Activated CD8-positive, alpha-beta T cell treated with anti-CD3 and anti-CD28 coated beads for 36 hours (primary cell): ENCODE data around the gene C22orf39. TPM values are rescaled to one million over a fixed set of nuclear protein-coding genes. Genes with fewer than 3 reads are reported as not detected.

Experiments used
- ATAC-seq: fragments of 200-7000 bp; cut with Tn5 transposase; one replicate; pipeline ENCODE4 v1.10.0; 2021; ENCODE audit warnings: mild to moderate bottlenecking, moderate library complexity
- CTCF ChIA-PET: fragments of 350-600 bp; sonication (Branson Sonifier 250); formaldehyde crosslinking; loops from one replicate; lab custom pipeline; 2021; ENCODE audit warnings: antibody characterized with exemption; lab: Charles Lee
- POLR2A ChIA-PET: fragments of 350-600 bp; sonication (Branson Sonifier 250); formaldehyde crosslinking; loops from one replicate; lab custom pipeline; 2021; ENCODE audit warnings: antibody characterized with exemption; lab: Charles Lee
- DNase-seq: peaks from one replicate; pipeline ENCODE4 v3.0.0-alpha.2; 2020
- H3K27ac Mint-ChIP-seq: one replicate; pipeline ENCODE4 v1.8.0; 2021; ENCODE audit warnings: mild to moderate bottlenecking, mixed read lengths
- H3K27me3 Mint-ChIP-seq: one replicate; pipeline ENCODE4 v1.8.0; 2021; ENCODE audit warnings: mixed read lengths
- H3K36me3 Mint-ChIP-seq: one replicate; pipeline ENCODE4 v1.8.0; 2021; ENCODE audit warnings: low read depth, mixed read lengths
- H3K4me1 Mint-ChIP-seq: one replicate; pipeline ENCODE4 v1.8.0; 2021; ENCODE audit warnings: low read depth, mixed read lengths
- H3K4me3 Mint-ChIP-seq: one replicate; pipeline ENCODE4 v1.8.0; 2021; ENCODE audit warnings: mild to moderate bottlenecking, moderate library complexity, mixed read lengths
- H3K9me3 Mint-ChIP-seq: one replicate; pipeline ENCODE4 v1.8.0; 2021; ENCODE audit warnings: mixed read lengths
- CTCF ChIP-seq: fragments of 200-600 bp; IDR thresholded peaks from one replicate; pipeline ENCODE4 v1.8.0; 2022; ENCODE audit warnings: antibody characterized with exemption, mild to moderate bottlenecking
- intact Hi-C: fragments of 100-400 bp; cut with micrococcal nuclease; formaldehyde crosslinking; loops from one replicate; pipeline ENCODE4 v1.10.0; 2022
- total RNA-seq, 2 experiments: library from RNA; stranded (reverse); gene quantifications; one replicate each; pipeline ENCODE4 v1.2.3, GENCODE V29; 2021

C22orf39 gene
- total RNA-seq, 2 experiments from 2014 or later = 26.9 to 29.8 TPM

- Mint-ChIP-seq H3K36me3 (peaks cover 26% of the 10 kb centered on the region), H3K4me1 (no peaks in the 10 kb centered on the region), H3K27ac (no peak overlapping the region), H3K9me3 (no peaks in the 10 kb centered on the region), H3K4me3 (no peak overlapping the region), H3K27me3 (no peaks in the 10 kb centered on the region)
- intact Hi-C loops = no loop called here
- CTCF ChIA-PET = no interaction called here
- POLR2A ChIA-PET = no interaction called here
- no peak for TF ChIP-seq CTCF
- no peak for ATAC-seq
- DNase-seq = no peak
Observed at GRCh38 chr22:19393704-19394103, 53.8 kb downstream of the C22orf39 start.

Other genes starting within 250 kb of the C22orf39 start
- gene CLTCL1, start 156.0 kb downstream of the C22orf39 start, total RNA-seq = under 1 TPM; 0.45 to 0.65 TPM
- gene HIRA, start 16.0 kb downstream of the C22orf39 start, total RNA-seq = 10 to 100 TPM; 29.7 to 30.5 TPM
- 10 to 100 TPM; 39.8 to 40.9 TPM for gene MRPL40, start 15.2 kb downstream of the C22orf39 start, total RNA-seq
- gene UFD1, start 31.5 kb upstream of the C22orf39 start, total RNA-seq = 10 to 100 TPM; 65.0 to 78.0 TPM
- 100 to 1,000 TPM; 109 to 111 TPM for gene CDC45, start 32.2 kb upstream of the C22orf39 start, total RNA-seq
- not detected for gene CLDN5, start 76.7 kb upstream of the C22orf39 start, total RNA-seq